SK-N-MC (cell line): ENCODE data around the gene PRDM16.

Experiments
- DNase-seq: peaks from one replicate; pipeline ENCODE4 v3.0.0-alpha.2; 2011; ENCODE audit warnings: low read depth, low spot score
- H3K27ac ChIP-seq: fragments of 200-600 bp; sonication (generic); 2 replicates; pipeline ENCODE4 v1.5.1; 2016; ENCODE audit warnings: mixed run types
- H3K36me3 ChIP-seq: fragments of 200-600 bp; sonication (generic); 2 replicates; pipeline ENCODE4 v1.6.1; 2017; ENCODE audit warnings: antibody characterized with exemption, low read length, mixed read lengths; ENCODE audit not compliant: insufficient read depth
- H3K4me3 ChIP-seq: fragments of 200-600 bp; sonication (generic); 2 replicates; pipeline ENCODE4 v1.5.1; 2016
- H3K9ac ChIP-seq: fragments of 200-600 bp; sonication (generic); 2 replicates; pipeline ENCODE4 v1.8.0; 2017; ENCODE audit warnings: mixed run types, mixed read lengths; ENCODE audit not compliant: insufficient read length
- H3K9me3 ChIP-seq: fragments of 200-600 bp; sonication (generic); 2 replicates; pipeline ENCODE4 v1.6.1; 2017; ENCODE audit warnings: low read depth, mild to moderate bottlenecking, antibody characterized with exemption, low read length, moderate library complexity, mixed read lengths
- EZH2 ChIP-seq: fragments of 200-600 bp; sonication (generic); IDR thresholded peaks from one replicate; pipeline ENCODE4 v1.6.1; 2017; ENCODE audit warnings: antibody characterized with exemption
- FOXP2 ChIP-seq: optimal IDR thresholded peaks from 2 replicates; pipeline ENCODE3; 2011; ENCODE audit warnings: mild to moderate bottlenecking, moderate library complexity; ENCODE audit not compliant: insufficient read depth; ENCODE audit errors: extremely low read length, control extremely low read depth
- POLR2AphosphoS5 ChIP-seq: IDR thresholded peaks from 2 replicates; pipeline ENCODE4 v1.6.1; 2012; ENCODE audit warnings: mild to moderate bottlenecking, low read depth, low read length, borderline replicate concordance

Gene PRDM16

DNA sequence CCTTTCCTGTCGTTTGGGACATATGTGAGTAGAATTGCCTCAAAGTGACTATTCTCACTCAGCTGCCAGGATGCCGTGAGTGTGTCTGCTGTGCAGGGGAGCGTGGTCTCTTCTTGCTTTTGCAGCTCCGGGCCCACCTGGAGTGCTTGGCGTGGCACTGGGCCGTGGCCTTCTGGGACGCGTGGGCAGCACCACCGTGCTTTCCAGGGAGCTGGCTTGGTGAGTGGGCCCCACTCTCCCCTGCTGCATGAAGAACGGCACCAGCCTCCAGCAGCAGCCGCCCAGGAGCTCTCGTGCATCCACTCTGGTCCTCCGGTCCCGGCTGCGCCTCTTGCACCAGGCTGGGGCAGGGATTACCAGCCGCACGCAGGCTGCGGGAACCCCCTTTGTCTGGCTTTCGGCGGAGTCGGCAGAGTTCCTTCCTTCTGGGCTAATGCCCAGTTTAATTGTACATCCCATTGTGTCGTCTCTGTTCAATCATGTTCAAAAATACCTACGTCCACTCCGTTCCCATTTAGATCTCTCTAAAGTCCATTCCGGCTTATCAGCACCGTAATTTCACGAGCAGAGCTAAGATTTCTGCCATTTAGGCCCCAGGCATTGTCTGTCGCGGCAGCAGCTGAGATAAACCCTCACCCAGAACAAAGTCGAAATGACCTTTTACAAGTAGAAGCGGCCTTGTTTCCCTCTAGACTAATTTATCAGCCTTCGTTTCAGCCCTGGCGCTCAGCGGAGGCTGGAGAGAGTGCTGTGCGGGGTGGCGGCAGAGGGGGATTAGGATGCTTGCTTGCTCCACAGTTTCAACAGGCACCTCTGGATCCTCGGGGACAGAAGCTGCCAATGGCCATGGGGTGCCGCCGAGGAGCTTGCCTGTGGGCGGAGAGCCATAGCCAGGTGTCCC is 129.6 kb downstream of the PRDM16 start:
- no peak overlapping the region for H3K9ac ChIP-seq
- TF ChIP-seq EZH2 (no peak), FOXP2 (no peak), POLR2AphosphoS5 (no peak)
- DNase-seq: no peak
- no peak overlapping the region for H3K27ac ChIP-seq
- H3K4me3 ChIP-seq: no peak overlapping the region
- no peaks in the 10 kb centered on the region for H3K36me3 ChIP-seq
- H3K9me3 ChIP-seq: no peaks in the 10 kb centered on the region

DNA sequence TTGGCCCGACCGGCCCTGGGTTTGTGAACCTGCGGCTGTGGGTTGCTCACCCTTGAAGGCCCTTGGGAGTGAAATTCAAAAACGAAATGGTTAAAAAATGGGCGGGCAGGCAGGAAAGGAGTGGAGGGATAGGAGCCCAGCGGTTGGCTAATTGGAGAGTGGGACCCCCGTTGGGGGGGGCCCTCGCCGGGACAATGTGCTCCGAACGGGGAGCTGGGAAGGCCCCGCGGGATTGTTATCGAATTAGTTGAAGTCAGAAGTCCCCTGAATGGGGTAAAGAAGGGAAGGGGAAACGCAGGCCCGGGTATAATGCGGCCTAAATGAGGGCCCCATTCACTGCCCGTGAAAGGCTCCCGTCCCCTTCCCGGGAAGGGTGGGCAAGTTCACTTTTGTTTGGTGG is 135.7 kb downstream of the PRDM16 start:
- no peak overlapping the region for H3K27ac ChIP-seq
- no peak for TF ChIP-seq FOXP2
- no peak for TF ChIP-seq EZH2
- TF ChIP-seq POLR2AphosphoS5: no peak
- H3K4me3 ChIP-seq: no peak overlapping the region
- H3K36me3 ChIP-seq: no peaks in the 10 kb centered on the region
- DNase-seq: no peak
- H3K9ac ChIP-seq: no peak overlapping the region
- H3K9me3 ChIP-seq: no peaks in the 10 kb centered on the region

DNA sequence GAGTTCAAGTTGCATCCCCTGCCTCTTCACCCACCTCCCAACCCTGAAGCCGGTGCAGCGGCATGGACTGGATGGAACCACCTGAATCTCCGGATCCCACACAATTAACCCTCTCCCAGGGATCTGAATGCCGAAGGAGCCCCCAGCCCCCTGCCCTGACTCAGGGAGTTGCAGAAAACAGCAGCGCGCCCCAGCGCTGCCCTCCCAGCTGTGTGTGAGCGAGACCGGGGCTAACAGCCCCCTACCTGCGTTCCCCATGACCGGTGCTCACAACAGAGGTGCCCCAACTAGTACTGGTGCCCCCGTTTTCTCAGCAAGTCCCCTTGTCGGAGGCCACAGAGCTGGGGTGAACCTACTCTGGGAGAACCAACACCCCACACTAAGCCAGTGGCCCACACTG is 136.8 kb downstream of the PRDM16 start:
- H3K36me3 ChIP-seq: no peaks in the 10 kb centered on the region
- H3K9ac ChIP-seq: no peak overlapping the region
- no peak for DNase-seq
- H3K27ac ChIP-seq: no peak overlapping the region
- TF ChIP-seq EZH2: no peak
- no peak for TF ChIP-seq POLR2AphosphoS5
- no peak for TF ChIP-seq FOXP2
- H3K9me3 ChIP-seq: no peaks in the 10 kb centered on the region
- H3K4me3 ChIP-seq: no peak overlapping the region

DNA sequence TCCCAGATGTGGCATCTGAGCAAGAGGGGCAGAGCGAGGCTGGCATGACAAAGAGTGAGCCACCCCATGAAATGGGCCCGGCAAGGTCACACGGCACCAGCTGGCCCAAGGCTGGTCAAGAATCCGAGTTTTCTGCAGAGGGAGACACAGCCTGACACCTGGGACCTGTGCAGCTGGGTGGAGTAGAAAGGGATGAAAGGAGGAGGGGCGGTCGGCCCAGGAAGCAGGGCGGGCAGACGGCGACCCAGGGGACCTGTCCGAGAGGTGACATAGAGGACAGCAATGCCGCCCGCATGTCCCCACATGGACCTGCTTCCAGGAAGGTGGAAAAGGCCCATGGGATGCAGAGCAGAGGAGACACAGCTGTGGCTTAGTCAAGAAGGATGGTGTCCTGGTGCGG is 137.7 kb downstream of the PRDM16 start:
- Histone ChIP-seq H3K4me3 (no peak overlapping the region), H3K9ac (no peak overlapping the region), H3K27ac (no peak overlapping the region), H3K9me3 (no peaks in the 10 kb centered on the region), H3K36me3 (no peaks in the 10 kb centered on the region)
- no peak for DNase-seq
- TF ChIP-seq POLR2AphosphoS5 (no peak), EZH2 (no peak), FOXP2 (no peak)

DNA sequence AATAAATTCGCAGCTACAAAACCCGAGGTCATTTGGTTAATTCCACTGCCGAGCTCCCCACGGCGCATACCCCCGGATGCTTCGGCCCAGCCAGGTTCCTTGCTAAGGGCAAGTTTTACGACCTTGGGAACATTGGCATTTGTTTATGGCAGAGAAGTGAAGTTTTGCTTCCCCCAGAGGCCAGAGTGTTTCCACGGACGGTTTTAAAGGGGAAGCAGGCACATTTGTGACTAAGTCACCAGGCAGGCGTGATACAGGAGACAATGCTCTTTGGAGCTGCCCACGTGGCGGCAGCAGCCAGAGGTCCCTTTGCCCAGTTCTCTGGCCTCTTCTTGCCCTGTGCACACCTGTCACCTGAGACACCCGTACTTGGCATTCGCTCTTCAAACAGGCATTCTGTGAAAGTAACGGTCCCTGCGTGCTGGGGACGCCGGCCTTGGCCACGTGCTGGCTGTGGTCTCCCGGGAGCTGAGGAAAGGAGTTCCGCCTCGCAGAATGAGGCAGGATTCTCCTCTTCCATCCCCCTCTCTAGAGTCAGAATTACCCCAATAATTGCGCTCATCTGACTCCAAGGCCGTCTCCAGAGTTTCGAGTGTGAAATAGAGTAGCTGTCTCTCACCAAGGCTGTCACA is 138.3 kb downstream of the PRDM16 start:
- no peaks in the 10 kb centered on the region for H3K9me3 ChIP-seq
- DNase-seq: no peak
- H3K9ac ChIP-seq: no peak overlapping the region
- no peak overlapping the region for H3K27ac ChIP-seq
- no peak for TF ChIP-seq FOXP2
- no peak for TF ChIP-seq EZH2
- no peak for TF ChIP-seq POLR2AphosphoS5
- H3K4me3 ChIP-seq: no peak overlapping the region
- H3K36me3 ChIP-seq: no peaks in the 10 kb centered on the region

DNA sequence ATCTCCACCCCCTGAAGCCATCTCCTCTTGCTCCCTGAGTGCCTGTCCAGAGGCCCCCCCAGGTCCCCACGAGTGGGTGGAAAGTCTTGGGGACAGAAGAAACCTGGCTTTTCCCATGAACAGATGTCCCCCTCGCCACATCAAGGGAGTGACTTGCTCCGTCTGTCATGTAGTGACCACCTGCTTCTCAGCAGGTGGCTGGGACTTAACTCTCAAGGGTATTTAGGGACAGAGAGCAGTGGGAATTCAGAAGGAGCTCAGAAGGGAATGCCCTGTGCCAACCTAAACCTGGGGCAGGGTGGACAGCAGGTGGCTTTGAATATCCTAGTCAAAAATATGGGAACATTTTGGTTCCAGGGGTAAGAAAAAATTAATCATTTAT is 139.8 kb downstream of the PRDM16 start:
- TF ChIP-seq POLR2AphosphoS5: no peak
- no peak for TF ChIP-seq EZH2
- TF ChIP-seq FOXP2: no peak
- H3K4me3 ChIP-seq: no peak overlapping the region
- no peak overlapping the region for H3K27ac ChIP-seq
- no peak for DNase-seq
- H3K36me3 ChIP-seq: no peaks in the 10 kb centered on the region
- H3K9me3 ChIP-seq: no peaks in the 10 kb centered on the region
- no peak overlapping the region for H3K9ac ChIP-seq

DNA sequence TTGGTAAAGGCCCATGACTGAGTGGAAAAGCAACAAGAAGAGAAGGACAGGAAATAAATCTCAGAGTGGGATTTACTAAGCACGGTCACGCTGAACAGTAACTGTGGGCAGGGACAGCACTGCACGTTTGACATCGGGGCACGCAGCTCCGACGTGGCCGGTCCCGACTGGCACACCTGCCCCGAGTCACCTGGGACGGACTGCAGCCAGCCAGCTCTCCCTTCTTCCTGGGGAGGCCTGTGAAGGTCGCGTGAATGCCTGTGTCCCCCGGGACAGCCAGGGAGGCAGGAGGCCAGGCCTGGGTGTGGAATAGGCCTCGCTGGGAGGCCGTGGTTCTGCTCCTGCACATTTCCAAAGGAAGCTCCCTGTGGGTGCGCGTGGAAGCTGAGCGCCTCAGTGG is 140.2 kb downstream of the PRDM16 start:
- no peaks in the 10 kb centered on the region for H3K9me3 ChIP-seq
- H3K36me3 ChIP-seq: no peaks in the 10 kb centered on the region
- TF ChIP-seq EZH2: no peak
- no peak for TF ChIP-seq POLR2AphosphoS5
- TF ChIP-seq FOXP2: no peak
- no peak overlapping the region for H3K27ac ChIP-seq
- no peak for DNase-seq
- H3K9ac ChIP-seq: no peak overlapping the region
- no peak overlapping the region for H3K4me3 ChIP-seq

DNA sequence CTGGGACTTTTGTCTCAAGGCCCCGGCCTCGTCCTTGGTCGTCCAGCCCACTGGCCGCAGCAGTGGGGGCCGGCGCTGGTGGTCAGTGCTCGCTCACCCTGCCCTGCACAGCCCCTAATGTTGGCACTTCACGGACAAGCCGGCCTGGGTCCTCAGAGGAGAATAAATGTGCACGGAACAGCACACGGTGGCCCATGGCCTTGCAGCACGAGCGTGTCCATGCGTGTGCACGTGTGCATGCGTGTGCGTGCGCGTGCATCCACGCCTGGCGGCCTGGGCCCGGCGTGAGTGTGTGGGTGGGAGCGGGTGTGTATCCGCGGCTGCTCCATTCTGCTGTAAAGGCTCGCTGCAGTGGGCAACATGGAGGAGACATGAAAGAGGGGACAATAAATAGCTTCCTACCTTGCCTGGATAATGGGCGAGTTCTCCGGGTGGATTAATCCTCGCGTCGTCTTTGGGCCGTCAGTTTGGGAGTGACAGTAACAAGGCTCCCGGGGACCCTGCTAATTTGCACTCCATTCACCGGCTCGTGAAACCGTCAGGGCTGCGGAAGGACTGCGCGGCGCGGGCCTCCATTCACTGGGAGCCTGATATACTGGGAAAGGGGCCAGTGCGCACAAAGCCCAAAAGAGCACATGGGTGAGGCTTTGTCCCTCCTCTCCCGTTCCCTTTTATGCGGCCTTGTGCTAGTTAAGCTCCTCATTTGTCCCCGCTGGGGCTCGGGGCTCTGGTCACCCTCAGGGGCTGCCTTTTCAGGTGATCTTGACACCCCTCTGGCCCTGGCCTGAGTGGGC is 142.8 kb downstream of the PRDM16 start:
- Histone ChIP-seq H3K9me3 (no peaks in the 10 kb centered on the region), H3K36me3 (no peaks in the 10 kb centered on the region), H3K9ac (no peak overlapping the region), H3K4me3 (no peak overlapping the region), H3K27ac (no peak overlapping the region)
- no peak for TF ChIP-seq FOXP2
- TF ChIP-seq EZH2: no peak
- TF ChIP-seq POLR2AphosphoS5: no peak
- DNase-seq: no peak
